Superior temporal gyrus (tissue), 1 donor: ENCODE results near the gene KATNA1.
"Not testable (repeated sequence)": the region's sequence is repeated elsewhere in the genome, so short reads cannot be mapped to it uniquely, and the experiment has no call there.

Experiments
- DNase-seq: peaks from one replicate; pipeline ENCODE4 v3.0.0-alpha.2; 2016; ENCODE audit errors: extremely low spot score

Gene KATNA1

GRCh38 chr6:149648148-149649145 lies at the start of gene KATNA1:
Gene KATNA1, minus strand, starts transcription at chr6:149648714. Its CDS starts 10,167 bp downstream, at chr6:149638547.
- DNase-seq: peak; percentile 85

GRCh38 chr6:149698175-149698574 lies 49.7 kb upstream of the KATNA1 start:
- no peak for DNase-seq

GRCh38 chr6:149696901-149697300 lies 48.4 kb upstream of the KATNA1 start:
- no peak for DNase-seq

GRCh38 chr6:149694921-149695320 lies 46.4 kb upstream of the KATNA1 start:
- no peak for DNase-seq

- DNase-seq: no peak
Measured at GRCh38 chr6:149691201-149691600, 42.7 kb upstream of the KATNA1 start.

- DNase-seq: no peak
Measured at GRCh38 chr6:149686230-149686629, 37.7 kb upstream of the KATNA1 start.

- no peak for DNase-seq
Measured at GRCh38 chr6:149683256-149683859, 34.8 kb upstream of the KATNA1 start.

- not testable (repeated sequence) for DNase-seq
Measured at GRCh38 chr6:149681845-149682244, 33.3 kb upstream of the KATNA1 start.

GRCh38 chr6:149681209-149681608 lies 32.7 kb upstream of the KATNA1 start:
- DNase-seq: peak; percentile 30

GRCh38 chr6:149680503-149680902 lies 32.0 kb upstream of the KATNA1 start:
- DNase-seq: no peak

- DNase-seq: not testable (repeated sequence)
Measured at GRCh38 chr6:149672265-149672664, 23.8 kb upstream of the KATNA1 start.

GRCh38 chr6:149660028-149660427 lies 11.5 kb upstream of the KATNA1 start:
- DNase-seq: no peak

GRCh38 chr6:149657441-149657840 lies 8.9 kb upstream of the KATNA1 start:
- no peak for DNase-seq

- no peak for DNase-seq
Measured at GRCh38 chr6:149651056-149651455, 2.5 kb upstream of the KATNA1 start.

GRCh38 chr6:149646599-149646998 lies 1.9 kb downstream of the KATNA1 start:
- no peak for DNase-seq

- no peak for DNase-seq
Measured at GRCh38 chr6:149642829-149643580, 5.5 kb downstream of the KATNA1 start.

- no peak for DNase-seq
Measured at GRCh38 chr6:149636124-149636523, 12.4 kb downstream of the KATNA1 start.

- no peak for DNase-seq
Measured at GRCh38 chr6:149634315-149634714, 14.2 kb downstream of the KATNA1 start.

- DNase-seq: no peak
Measured at GRCh38 chr6:149628875-149629510, 19.5 kb downstream of the KATNA1 start.

- no peak for DNase-seq
Measured at GRCh38 chr6:149627672-149628071, 20.8 kb downstream of the KATNA1 start.

- no peak for DNase-seq
Measured at GRCh38 chr6:149615805-149616204, 32.7 kb downstream of the KATNA1 start.

- DNase-seq: no peak
Measured at GRCh38 chr6:149614337-149614736, 34.2 kb downstream of the KATNA1 start.
